PC-9 (cell line): ENCODE results near the gene PPIL6. TPM values are rescaled to one million over a fixed set of nuclear protein-coding genes. Genes with fewer than 3 reads are reported as not detected.

ENCODE experiments used
- BruUV-seq: library from RNA; stranded (reverse); fragments of 400-500 nt; replicated peaks from 2 replicates; lab custom pipeline; 2021; lab: Mats Ljungman, UMichigan
- CTCF ChIA-PET: fragments of 300-600 bp; sonication (Branson Sonifier 250); formaldehyde crosslinking; loops from one replicate; lab custom pipeline; 2022; ENCODE audit warnings: antibody characterized with exemption; lab: Charles Lee
- POLR2A ChIA-PET: fragments of 300-600 bp; sonication (Branson Sonifier 250); formaldehyde crosslinking; loops from one replicate; lab custom pipeline; 2022; ENCODE audit warnings: antibody characterized with exemption; ENCODE audit not compliant: unreplicated experiment; lab: Charles Lee
- DNase-seq, 2 experiments: peaks; one replicate each; pipeline versions ENCODE4 v3.0.0 to v3.0.0-alpha.2; 2015 to 2022; ENCODE audit warnings: mixed read lengths in 1 of 2
- H2AFZ ChIP-seq: fragments of 200-600 bp; sonication (generic); 2 replicates; pipeline ENCODE4 v1.8.1; 2017; ENCODE audit warnings: antibody characterized with exemption
- H3F3A ChIP-seq: fragments of 200-600 bp; sonication (generic); 2 replicates; pipeline ENCODE4 v1.8.1; 2017; ENCODE audit warnings: antibody characterized with exemption, mild to moderate bottlenecking, low read depth; ENCODE audit not compliant: insufficient read depth
- H3K27ac ChIP-seq: fragments of 200-600 bp; sonication (generic); 2 replicates; pipeline ENCODE4 v1.6.1; 2016; ENCODE audit warnings: mixed run types
- H3K27me3 ChIP-seq: fragments of 200-600 bp; sonication (generic); 2 replicates; pipeline ENCODE4 v1.6.1; 2016; ENCODE audit warnings: low read depth, mixed run types; ENCODE audit not compliant: insufficient read depth
- H3K36me3 ChIP-seq: fragments of 200-600 bp; sonication (generic); 2 replicates; pipeline ENCODE4 v1.6.1; 2016; ENCODE audit warnings: low read depth, mixed run types
- H3K4me1 ChIP-seq: fragments of 200-600 bp; sonication (generic); replicated peaks from 2 replicates; pipeline ENCODE4 v1.6.1; 2016; ENCODE audit warnings: mixed run types; ENCODE audit not compliant: insufficient read depth
- H3K4me2 ChIP-seq: fragments of 200-600 bp; sonication (generic); 2 replicates; pipeline ENCODE4 v1.6.1; 2017; ENCODE audit warnings: mixed run types
- H3K4me3 ChIP-seq: fragments of 200-600 bp; sonication (generic); 2 replicates; pipeline ENCODE4 v1.6.1; 2016; ENCODE audit warnings: mixed run types
- H3K79me2 ChIP-seq: fragments of 200-600 bp; sonication (generic); 2 replicates; pipeline ENCODE4 v1.6.1; 2017; ENCODE audit warnings: low read depth, mixed run types
- H3K9me2 ChIP-seq: fragments of 200-600 bp; sonication (generic); 2 replicates; pipeline ENCODE4 v1.8.1; 2017; ENCODE audit warnings: mild to moderate bottlenecking; ENCODE audit not compliant: insufficient read depth
- H3K9me3 ChIP-seq: fragments of 200-600 bp; sonication (generic); 2 replicates; pipeline ENCODE4 v1.8.1; 2016; ENCODE audit warnings: low read depth; ENCODE audit not compliant: insufficient read depth
- H4K20me1 ChIP-seq: fragments of 200-600 bp; sonication (generic); 2 replicates; pipeline ENCODE4 v1.8.1; 2017; ENCODE audit not compliant: insufficient read depth
- CTCF ChIP-seq: fragments of 200-600 bp; sonication (generic); conservative IDR thresholded peaks from 2 replicates; pipeline ENCODE4 v1.6.1; 2017; ENCODE audit warnings: mixed run types, antibody characterized with exemption, mild to moderate bottlenecking, moderate library complexity
- EZH2 ChIP-seq: fragments of 200-600 bp; sonication (generic); IDR thresholded peaks from 2 replicates; pipeline ENCODE4 v1.8.0; 2017; ENCODE audit warnings: antibody characterized with exemption, low read depth
- intact Hi-C: fragments of 100-400 bp; cut with micrococcal nuclease; formaldehyde crosslinking; loops from one replicate; pipeline ENCODE4 v1.10.0; 2022; ENCODE audit not compliant: unreplicated experiment
- total RNA-seq: library from RNA; stranded (reverse); gene quantifications from 2 replicates; pipeline ENCODE4 v1.2.3, GENCODE V29; 2021

Gene PPIL6
- total RNA-seq, 1 experiment from 2014 or later, result 15.5 TPM

- no peak overlapping the region for H3K27ac ChIP-seq
- no peak overlapping the region for H2AFZ ChIP-seq
- H3K4me1 ChIP-seq, result peaks cover 20% of the 10 kb centered on the region
- no peak for DNase-seq
- BruUV-seq, result no TSS peak
- H3K4me2 ChIP-seq, result no peak overlapping the region
- no peaks in the 10 kb centered on the region for H3K27me3 ChIP-seq
- intact Hi-C loops, result no loop called here
- H3K9me2 ChIP-seq, result no peaks in the 10 kb centered on the region
- POLR2A ChIA-PET, result no interaction called here
- peaks cover 16% of the 10 kb centered on the region for H4K20me1 ChIP-seq
- no peak for TF ChIP-seq CTCF
- H3K4me3 ChIP-seq, result no peak overlapping the region
- CTCF ChIA-PET, result no interaction called here
- H3K9me3 ChIP-seq, result no peaks in the 10 kb centered on the region
- H3K36me3 ChIP-seq, result peaks cover 52% of the 10 kb centered on the region
- H3F3A ChIP-seq, result no peaks in the 10 kb centered on the region
- H3K79me2 ChIP-seq, result peaks cover 49% of the 10 kb centered on the region
Measured at GRCh38 chr6:109475625-109476024, 35.2 kb upstream of the PPIL6 start.

DNA sequence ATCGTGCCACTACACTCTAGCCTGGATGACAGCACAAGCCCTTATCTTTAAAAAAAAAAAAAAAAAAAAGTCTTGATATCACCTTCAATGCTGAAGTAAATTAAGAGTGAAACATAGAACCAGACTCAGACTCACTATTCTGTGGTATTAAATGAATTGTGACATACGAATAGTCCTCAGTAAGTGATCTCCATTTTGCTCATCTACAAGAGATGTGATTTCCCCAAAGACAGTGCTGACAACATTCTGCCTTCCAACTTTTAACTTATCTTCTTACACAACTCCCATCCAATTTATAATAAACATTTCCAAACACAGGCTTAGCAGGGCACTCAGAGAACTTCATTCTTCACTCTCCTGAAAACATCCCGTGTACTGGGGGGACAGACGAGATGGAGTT is 34.6 kb upstream of the PPIL6 start:
- H3K4me2 ChIP-seq, result no peak overlapping the region
- H3K9me3 ChIP-seq, result no peaks in the 10 kb centered on the region
- no peak overlapping the region for H3K4me3 ChIP-seq
- TF ChIP-seq EZH2 (no peak), CTCF (no peak)
- DNase-seq, result no peak
- peaks cover 15% of the 10 kb centered on the region for H4K20me1 ChIP-seq
- POLR2A ChIA-PET, result no interaction called here
- CTCF ChIA-PET, result no interaction called here
- H3F3A ChIP-seq, result no peaks in the 10 kb centered on the region
- H3K9me2 ChIP-seq, result no peaks in the 10 kb centered on the region
- H3K79me2 ChIP-seq, result peaks cover 43% of the 10 kb centered on the region
- H3K36me3 ChIP-seq, result peaks cover 51% of the 10 kb centered on the region
- BruUV-seq, result no TSS peak
- H3K27ac ChIP-seq, result no peak overlapping the region
- H2AFZ ChIP-seq, result no peak overlapping the region
- H3K27me3 ChIP-seq, result no peaks in the 10 kb centered on the region
- intact Hi-C loops, result no loop called here
- peaks cover 14% of the 10 kb centered on the region for H3K4me1 ChIP-seq

- no peak overlapping the region for H2AFZ ChIP-seq
- H4K20me1 ChIP-seq, result peaks cover 10% of the 10 kb centered on the region; the same call in 1 of the 2 replicates
- intact Hi-C loops, result no loop called here
- H3K4me3 ChIP-seq, result no peak overlapping the region
- ChIA-PET CTCF (no interaction called here), POLR2A (interaction anchor here (0.6 kb wide), 1 partner anchor 34 kb away, joined by 4 read pairs; no protein-coding TSS in a partner anchor)
- H3K36me3 ChIP-seq, result peaks cover 44% of the 10 kb centered on the region
- TF ChIP-seq CTCF (no peak), EZH2 (no peak)
- no TSS peak for BruUV-seq
- H3K4me2 ChIP-seq, result no peak overlapping the region
- H3K27ac ChIP-seq, result no peak overlapping the region
- no peaks in the 10 kb centered on the region for H3K9me3 ChIP-seq
- H3F3A ChIP-seq, result no peaks in the 10 kb centered on the region
- H3K4me1 ChIP-seq, result no peaks in the 10 kb centered on the region; the same call in 1 of the 2 replicates
- no peaks in the 10 kb centered on the region for H3K27me3 ChIP-seq
- no peak for DNase-seq
- no peaks in the 10 kb centered on the region for H3K9me2 ChIP-seq
- H3K79me2 ChIP-seq, result peaks cover 24% of the 10 kb centered on the region; the same call in 1 of the 2 replicates
Measured at GRCh38 chr6:109473120-109473519, 32.7 kb upstream of the PPIL6 start.
